Spinal cord (tissue), 10 donors: ENCODE results near the gene CABCOCO1. TPM values are rescaled to one million over a fixed set of nuclear protein-coding genes. Genes with fewer than 3 reads are reported as not detected.

ENCODE experiments used
- DNase-seq, 6 donors: peaks; one replicate each; pipeline versions ENCODE4 v3.0.0 to v3.0.0-alpha.2; 2013 to 2015; ENCODE audit warnings: low spot score in 6 of 6, low read depth in 4 of 6
- H3K27ac ChIP-seq: one replicate; pipeline ENCODE4 v1.5.1; 2013; ENCODE audit warnings: low read depth, low read length, control low read depth
- H3K27me3 ChIP-seq: one replicate; pipeline ENCODE4 v1.6.1; 2013; ENCODE audit warnings: low read length; ENCODE audit not compliant: control insufficient read depth, insufficient read depth
- H3K36me3 ChIP-seq: one replicate; pipeline ENCODE4 v1.6.1; 2013; ENCODE audit warnings: low read length; ENCODE audit not compliant: control insufficient read depth, insufficient read depth
- H3K4me1 ChIP-seq: one replicate; pipeline ENCODE4 v1.6.1; 2013; ENCODE audit warnings: low read length; ENCODE audit not compliant: control insufficient read depth, insufficient read depth
- H3K4me3 ChIP-seq: one replicate; pipeline ENCODE4 v1.5.1; 2013; ENCODE audit warnings: low read depth, low read length, control low read depth
- H3K9me3 ChIP-seq: one replicate; pipeline ENCODE4 v1.6.1; 2013; ENCODE audit warnings: low read length; ENCODE audit not compliant: control insufficient read depth, insufficient read depth
- WGBS: methylation state at CpG from one replicate; pipeline ENCODE4 v1.1.5; 2013; ENCODE audit warnings: missing lambda C conversion rate; ENCODE audit not compliant: insufficient coverage; 5-methylcytosine and 5-hydroxymethylcytosine counted together
- polyA plus RNA-seq, 2 donors: library from polyadenylated mRNA; unstranded; fragments of 120-200 nt; gene quantifications; one replicate each; pipeline ENCODE4 v1.2.1, GENCODE V29; 2013; ENCODE audit not compliant: insufficient read length in 2 of 2
- total RNA-seq, 2 donors: library from RNA; depleted of rRNA in 1 of 2; stranded (reverse); fragments of 120-200 nt in 1 of 2; fragments of >200 nt in 1 of 2; gene quantifications; one replicate each; pipeline versions ENCODE4 v1.2.3 to v1.2.4, GENCODE V29; 2013 to 2014
- donor health status: healthy.

Gene CABCOCO1
- total and polyA plus RNA-seq, 4 donors = 4.7 to 6.9 (median 6.4) TPM

GRCh38 chr10:61627266-61627665 lies 35.5 kb upstream of the CABCOCO1 start:
- DNase-seq = no peak
- no peak overlapping the region for H3K27ac ChIP-seq
- no peaks in the 10 kb centered on the region for H3K9me3 ChIP-seq
- H3K27me3 ChIP-seq = no peaks in the 10 kb centered on the region
- no peaks in the 10 kb centered on the region for H3K36me3 ChIP-seq
- no CpG with 5 or more reads among the region's 5 CpGs for WGBS
- peaks cover 3% of the 10 kb centered on the region for H3K4me1 ChIP-seq
- H3K4me3 ChIP-seq = no peak overlapping the region

- H3K9me3 ChIP-seq = no peaks in the 10 kb centered on the region
- H3K27me3 ChIP-seq = no peaks in the 10 kb centered on the region
- H3K4me1 ChIP-seq = peaks cover 3% of the 10 kb centered on the region
- DNase-seq = peak in 1 of 6 donors; percentile 61
- 63% methylated on average over 1 of the region's 3 CpGs for WGBS
- no peak overlapping the region for H3K27ac ChIP-seq
- H3K36me3 ChIP-seq = no peaks in the 10 kb centered on the region
- H3K4me3 ChIP-seq = no peak overlapping the region
These were observed 34.4 kb upstream of the CABCOCO1 start for GRCh38 chr10:61628151-61628874.

- Histone ChIP-seq H3K36me3 (no peaks in the 10 kb centered on the region), H3K27me3 (no peaks in the 10 kb centered on the region), H3K4me1 (no peaks in the 10 kb centered on the region), H3K27ac (no peak overlapping the region), H3K4me3 (no peak overlapping the region), H3K9me3 (no peaks in the 10 kb centered on the region)
- 80% methylated on average over 1 of the region's 4 CpGs for WGBS
- no peak for DNase-seq
These were observed 33.7 kb upstream of the CABCOCO1 start for GRCh38 chr10:61628875-61629513.

- H3K36me3 ChIP-seq = no peaks in the 10 kb centered on the region
- WGBS = 88% methylated on average over 3 of the region's 4 CpGs
- no peak overlapping the region for H3K4me3 ChIP-seq
- H3K9me3 ChIP-seq = no peaks in the 10 kb centered on the region
- H3K27me3 ChIP-seq = no peaks in the 10 kb centered on the region
- no peak overlapping the region for H3K27ac ChIP-seq
- DNase-seq = no peak
- no peaks in the 10 kb centered on the region for H3K4me1 ChIP-seq
These were observed 33.2 kb upstream of the CABCOCO1 start for GRCh38 chr10:61629576-61629975.

- Histone ChIP-seq H3K4me3 (no peak overlapping the region), H3K4me1 (no peaks in the 10 kb centered on the region), H3K9me3 (no peaks in the 10 kb centered on the region), H3K27me3 (no peaks in the 10 kb centered on the region), H3K36me3 (no peaks in the 10 kb centered on the region), H3K27ac (no peak overlapping the region)
- DNase-seq = no peak
- no CpG with 5 or more reads among the region's 4 CpGs for WGBS
These were observed 30.6 kb upstream of the CABCOCO1 start for GRCh38 chr10:61632057-61632670.

GRCh38 chr10:61633665-61634064 lies 29.1 kb upstream of the CABCOCO1 start:
- H3K4me3 ChIP-seq = no peak overlapping the region
- H3K36me3 ChIP-seq = no peaks in the 10 kb centered on the region
- no peak overlapping the region for H3K27ac ChIP-seq
- no peaks in the 10 kb centered on the region for H3K9me3 ChIP-seq
- no CpG with 5 or more reads among the region's 3 CpGs for WGBS
- no peak for DNase-seq
- H3K4me1 ChIP-seq = no peaks in the 10 kb centered on the region
- no peaks in the 10 kb centered on the region for H3K27me3 ChIP-seq

GRCh38 chr10:61634746-61635145 lies 28.0 kb upstream of the CABCOCO1 start:
- no peaks in the 10 kb centered on the region for H3K36me3 ChIP-seq
- H3K27ac ChIP-seq = no peak overlapping the region
- no peak for DNase-seq
- no peaks in the 10 kb centered on the region for H3K4me1 ChIP-seq
- H3K4me3 ChIP-seq = no peak overlapping the region
- no CpG with 5 or more reads among the region's 1 CpG for WGBS
- no peaks in the 10 kb centered on the region for H3K9me3 ChIP-seq
- no peaks in the 10 kb centered on the region for H3K27me3 ChIP-seq

GRCh38 chr10:61635471-61635870 lies 27.3 kb upstream of the CABCOCO1 start:
- Histone ChIP-seq H3K9me3 (no peaks in the 10 kb centered on the region), H3K36me3 (no peaks in the 10 kb centered on the region), H3K4me3 (no peak overlapping the region), H3K4me1 (peaks cover under 1% of the 10 kb centered on the region), H3K27ac (no peak overlapping the region), H3K27me3 (no peaks in the 10 kb centered on the region)
- no peak for DNase-seq
- WGBS = no CpG with 5 or more reads among the region's 2 CpGs

- DNase-seq = peak in 1 of 6 donors; percentile 57
- no peaks in the 10 kb centered on the region for H3K27me3 ChIP-seq
- H3K4me1 ChIP-seq = peaks cover 4% of the 10 kb centered on the region
- no peaks in the 10 kb centered on the region for H3K9me3 ChIP-seq
- H3K27ac ChIP-seq = no peak overlapping the region
- H3K36me3 ChIP-seq = no peaks in the 10 kb centered on the region
- H3K4me3 ChIP-seq = no peak overlapping the region
These were observed 26.8 kb upstream of the CABCOCO1 start for GRCh38 chr10:61635932-61636331.

GRCh38 chr10:61639952-61640351 lies 22.8 kb upstream of the CABCOCO1 start:
- Histone ChIP-seq H3K4me3 (no peak overlapping the region), H3K27me3 (no peaks in the 10 kb centered on the region), H3K4me1 (peaks cover 5% of the 10 kb centered on the region), H3K36me3 (no peaks in the 10 kb centered on the region), H3K27ac (no peak overlapping the region), H3K9me3 (no peaks in the 10 kb centered on the region)
- DNase-seq = no peak
- WGBS = 71% methylated on average over 1 of the region's 4 CpGs
